GM12891 (cell line): Measurements from ENCODE around the gene SHB.

Experiments used
- DNase-seq: peaks from one replicate; pipeline ENCODE4 v3.0.0; 2011; ENCODE audit warnings: low spot score; ENCODE audit not compliant: insufficient read length
- FAIRE-seq: peaks from 2 replicates; lab custom pipeline; 2011; peaks lifted over from hg19 to GRCh38; lab: Jason Lieb, UNC
- PAX5 ChIP-seq: IDR thresholded peaks from 2 replicates; pipeline ENCODE4 v1.6.1; 2011; ENCODE audit warnings: low read length, moderate library complexity, mild to moderate bottlenecking; ENCODE audit not compliant: insufficient read depth, severe bottlenecking
- POLR2A ChIP-seq: IDR thresholded peaks from 2 replicates; pipeline ENCODE4 v1.6.1; 2011; ENCODE audit warnings: low read depth, low read length, control low read depth
- POLR2AphosphoS5 ChIP-seq: IDR thresholded peaks from 2 replicates; pipeline ENCODE4 v1.6.1; 2011; ENCODE audit warnings: low read depth, low read length, control low read depth
- POU2F2 ChIP-seq: IDR thresholded peaks from 2 replicates; pipeline ENCODE4 v1.6.1; 2011; ENCODE audit warnings: low read depth, mild to moderate bottlenecking, control low read depth, low read length, moderate library complexity
- SPI1 ChIP-seq: IDR thresholded peaks from 2 replicates; pipeline ENCODE4 v1.6.1; 2011; ENCODE audit warnings: low read depth, low read length, control low read depth
- TAF1 ChIP-seq: IDR thresholded peaks from 2 replicates; pipeline ENCODE4 v1.6.1; 2011; ENCODE audit warnings: low read depth, low read length, control low read depth

The SHB gene

GRCh38 chr9:37979844-37980243 lies 89.2 kb downstream of the SHB start:
- TF ChIP-seq TAF1 (no peak), POLR2A (no peak), POLR2AphosphoS5 (no peak), POU2F2 (no peak), PAX5 (no peak), SPI1 (no peak)
- no peak for DNase-seq
- FAIRE-seq, result no peak

DNA sequence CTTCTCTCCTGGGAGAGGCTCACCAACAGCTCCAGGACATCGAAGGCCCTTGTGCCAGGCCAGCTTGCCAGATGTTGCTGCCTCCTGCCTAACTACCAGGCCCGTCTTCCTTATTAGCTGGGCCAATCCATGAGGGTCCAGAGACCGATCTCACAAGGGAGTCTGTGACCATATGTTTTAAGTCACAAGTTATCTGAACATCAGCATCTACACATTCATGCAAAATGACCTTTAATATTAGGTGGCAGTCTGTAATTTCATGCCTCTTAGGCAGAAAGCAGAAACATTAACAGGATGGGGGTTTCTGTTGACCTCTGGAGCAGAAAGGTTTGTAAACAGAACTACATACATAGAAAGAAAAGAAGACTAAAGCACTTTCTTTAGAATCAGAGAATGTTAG lies 90.0 kb downstream of the SHB start:
- no peak for FAIRE-seq

DNA sequence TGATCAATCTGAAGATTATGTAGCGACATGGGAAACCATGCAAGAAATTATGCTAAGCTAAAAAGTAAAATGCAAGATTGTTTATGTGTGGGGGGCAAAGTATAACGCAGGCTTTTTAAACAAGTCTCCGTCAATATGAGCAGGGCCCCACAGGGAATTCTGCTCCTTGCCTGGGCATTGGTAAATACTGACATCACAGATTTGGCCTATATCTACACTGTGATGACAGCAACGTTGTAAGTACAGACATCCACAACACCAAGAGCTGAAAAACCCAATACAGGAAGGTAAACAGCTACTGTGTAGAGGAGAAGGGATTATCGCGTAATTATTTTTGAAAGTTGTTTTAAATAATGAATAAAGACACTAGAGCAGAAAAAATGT lies 90.6 kb downstream of the SHB start:
- no peak for TF ChIP-seq POU2F2
- no peak for DNase-seq
- FAIRE-seq, result no peak

More for the DNA sequence above, 90.0 kb downstream of the SHB start:
- DNase-seq, result no peak
- TF ChIP-seq TAF1 (no peak), SPI1 (no peak), PAX5 (no peak), POU2F2 (no peak), POLR2A (no peak), POLR2AphosphoS5 (no peak)

- TF ChIP-seq PAX5, result no peak
- TF ChIP-seq POU2F2, result no peak
- no peak for TF ChIP-seq SPI1
- TF ChIP-seq POLR2A, result no peak
- TF ChIP-seq POLR2AphosphoS5, result no peak
- TF ChIP-seq TAF1, result no peak
- DNase-seq, result no peak
- FAIRE-seq, result no peak
These were observed 91.1 kb downstream of the SHB start for GRCh38 chr9:37977851-37978480.

GRCh38 chr9:37976714-37977477 lies 92.1 kb downstream of the SHB start:
- DNase-seq, result no peak
- TF ChIP-seq POLR2A (no peak), TAF1 (no peak), POU2F2 (no peak), PAX5 (no peak), POLR2AphosphoS5 (no peak), SPI1 (no peak)

GRCh38 chr9:37975639-37976038 lies 93.4 kb downstream of the SHB start:
- FAIRE-seq, result no peak
- TF ChIP-seq PAX5 (no peak), POU2F2 (no peak), POLR2A (no peak), TAF1 (no peak), SPI1 (no peak), POLR2AphosphoS5 (no peak)
- DNase-seq, result no peak

More at GRCh38 chr9:37976714-37977477, 92.1 kb downstream of the SHB start:
- FAIRE-seq, result no peak

- no peak for FAIRE-seq
- TF ChIP-seq SPI1 (no peak), POU2F2 (no peak), TAF1 (no peak), PAX5 (no peak), POLR2AphosphoS5 (no peak), POLR2A (no peak)
- DNase-seq, result no peak
These were observed 94.4 kb downstream of the SHB start for GRCh38 chr9:37974506-37975173.

GRCh38 chr9:37972351-37972848 lies 96.6 kb downstream of the SHB start:
- FAIRE-seq (no peak), DNase-seq (no peak)
- TF ChIP-seq TAF1 (no peak), POU2F2 (no peak), POLR2A (no peak), POLR2AphosphoS5 (no peak), SPI1 (no peak), PAX5 (no peak)

DNA sequence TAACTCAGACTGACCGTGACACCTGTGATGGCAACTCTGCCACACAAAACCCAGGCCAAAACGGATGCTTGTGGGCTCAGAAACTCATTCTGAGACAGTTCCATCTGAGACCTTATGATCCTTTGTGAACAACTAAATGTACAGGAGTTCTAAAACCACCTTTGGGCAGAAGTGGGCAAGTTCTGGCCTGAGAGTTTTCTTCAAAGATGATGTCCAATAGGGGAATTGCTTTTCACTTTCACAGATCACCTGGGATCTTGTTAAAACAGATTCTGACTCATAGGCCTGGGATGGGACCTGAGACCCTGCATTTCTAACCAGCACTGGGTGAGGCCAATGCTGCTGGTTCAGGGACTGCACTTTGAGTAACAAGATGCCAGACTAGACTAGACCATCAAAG lies 97.3 kb downstream of the SHB start:
- FAIRE-seq (no peak), DNase-seq (no peak)
- TF ChIP-seq POLR2A, result no peak
- TF ChIP-seq TAF1, result no peak
- no peak for TF ChIP-seq POU2F2
- TF ChIP-seq PAX5, result no peak
- TF ChIP-seq POLR2AphosphoS5, result no peak
- TF ChIP-seq SPI1, result no peak

GRCh38 chr9:37971108-37971459 lies 97.9 kb downstream of the SHB start:
- no peak for DNase-seq
- FAIRE-seq, result no peak
- TF ChIP-seq TAF1, result no peak
- no peak for TF ChIP-seq POLR2AphosphoS5
- no peak for TF ChIP-seq PAX5
- TF ChIP-seq POLR2A, result no peak
